Mononuclear cell (primary cell): ENCODE data around the gene COG7. TPM values are rescaled to one million over a fixed set of nuclear protein-coding genes. Genes with fewer than 3 reads are reported as not detected.

ENCODE experiments used
- H3K27me3 ChIP-seq: 2 replicates; pipeline ENCODE4 v1.6.0; 2011; ENCODE audit warnings: low read length, control low read depth; ENCODE audit not compliant: insufficient read depth
- H3K4me1 ChIP-seq: 2 replicates; pipeline ENCODE4 v1.5.1; 2011; ENCODE audit warnings: mild to moderate bottlenecking, low read length, control low read depth; ENCODE audit not compliant: insufficient read depth
- H3K4me3 ChIP-seq: 2 replicates; pipeline ENCODE4 v1.5.1; 2011; ENCODE audit warnings: mild to moderate bottlenecking, low read length, moderate library complexity
- H3K9me3 ChIP-seq: 2 replicates; pipeline ENCODE4 v1.5.1; 2011; ENCODE audit warnings: low read depth, mild to moderate bottlenecking, control low read depth, low read length
- total RNA-seq: library from RNA; depleted of rRNA; stranded (reverse); fragments of >200 nt; gene quantifications from one replicate; pipeline ENCODE4 v1.2.3, GENCODE V29; 2012

Gene COG7
- 8.0 TPM for total RNA-seq

- peak within 1 kb of the TSS; percentile 93 for H3K4me3 ChIP-seq
- H3K9me3 ChIP-seq: no peaks in the 10 kb centered on the region
- no peaks in the 10 kb centered on the region for H3K27me3 ChIP-seq
These were observed at the start of gene COG7 for GRCh38 chr16:23452572-23453337. Gene COG7, minus strand, starts transcription at chr16:23453189. Its CDS starts 195 bp downstream, at chr16:23452994.

GRCh38 chr16:23502466-23502865 is 49.5 kb upstream of the COG7 start:
- H3K4me3 ChIP-seq: no peak overlapping the region
- H3K27me3 ChIP-seq: no peaks in the 10 kb centered on the region
- H3K9me3 ChIP-seq: no peaks in the 10 kb centered on the region
- peaks cover 79% of the 10 kb centered on the region for H3K4me1 ChIP-seq

More at GRCh38 chr16:23452572-23453337, at the start of gene COG7:
- peaks cover 17% of the 10 kb centered on the region for H3K4me1 ChIP-seq

- Histone ChIP-seq H3K27me3 (no peaks in the 10 kb centered on the region), H3K4me3 (no peak overlapping the region), H3K9me3 (no peaks in the 10 kb centered on the region), H3K4me1 (peaks cover 79% of the 10 kb centered on the region)
These were observed 48.3 kb upstream of the COG7 start for GRCh38 chr16:23501291-23501690.

- no peaks in the 10 kb centered on the region for H3K27me3 ChIP-seq
- peaks cover 76% of the 10 kb centered on the region for H3K4me1 ChIP-seq
- no peak overlapping the region for H3K4me3 ChIP-seq
- no peaks in the 10 kb centered on the region for H3K9me3 ChIP-seq
These were observed 47.9 kb upstream of the COG7 start for GRCh38 chr16:23500862-23501225.

- H3K4me3 ChIP-seq: no peak overlapping the region
- H3K4me1 ChIP-seq: peaks cover 71% of the 10 kb centered on the region
- H3K9me3 ChIP-seq: no peaks in the 10 kb centered on the region
- H3K27me3 ChIP-seq: no peaks in the 10 kb centered on the region
These were observed 47.3 kb upstream of the COG7 start for GRCh38 chr16:23500212-23500861.

- H3K4me3 ChIP-seq: no peak overlapping the region
- H3K27me3 ChIP-seq: no peaks in the 10 kb centered on the region
- H3K9me3 ChIP-seq: no peaks in the 10 kb centered on the region
- peaks cover 65% of the 10 kb centered on the region for H3K4me1 ChIP-seq
These were observed 46.8 kb upstream of the COG7 start for GRCh38 chr16:23499801-23500200.

- peaks cover 56% of the 10 kb centered on the region for H3K4me1 ChIP-seq
- H3K9me3 ChIP-seq: no peaks in the 10 kb centered on the region
- no peak overlapping the region for H3K4me3 ChIP-seq
- no peaks in the 10 kb centered on the region for H3K27me3 ChIP-seq
These were observed 45.9 kb upstream of the COG7 start for GRCh38 chr16:23498863-23499262.

- no peaks in the 10 kb centered on the region for H3K9me3 ChIP-seq
- H3K27me3 ChIP-seq: no peaks in the 10 kb centered on the region
- H3K4me3 ChIP-seq: no peak overlapping the region
- H3K4me1 ChIP-seq: peaks cover 46% of the 10 kb centered on the region
These were observed 44.5 kb upstream of the COG7 start for GRCh38 chr16:23497543-23497868.

- Histone ChIP-seq H3K9me3 (no peaks in the 10 kb centered on the region), H3K4me1 (peaks cover 41% of the 10 kb centered on the region), H3K27me3 (no peaks in the 10 kb centered on the region), H3K4me3 (no peak overlapping the region)
These were observed 44.0 kb upstream of the COG7 start for GRCh38 chr16:23496821-23497542.

GRCh38 chr16:23495671-23496070 is 42.7 kb upstream of the COG7 start:
- Histone ChIP-seq H3K4me3 (no peak overlapping the region), H3K9me3 (no peaks in the 10 kb centered on the region), H3K4me1 (peaks cover 30% of the 10 kb centered on the region), H3K27me3 (no peaks in the 10 kb centered on the region)

- no peak overlapping the region for H3K4me3 ChIP-seq
- peaks cover 20% of the 10 kb centered on the region for H3K4me1 ChIP-seq
- no peaks in the 10 kb centered on the region for H3K27me3 ChIP-seq
- no peaks in the 10 kb centered on the region for H3K9me3 ChIP-seq
These were observed 41.2 kb upstream of the COG7 start for GRCh38 chr16:23494188-23494587.

GRCh38 chr16:23491490-23492391 is 38.8 kb upstream of the COG7 start:
- no peaks in the 10 kb centered on the region for H3K9me3 ChIP-seq
- H3K4me3 ChIP-seq: no peak overlapping the region
- H3K27me3 ChIP-seq: no peaks in the 10 kb centered on the region
- H3K4me1 ChIP-seq: peaks cover 6% of the 10 kb centered on the region

- Histone ChIP-seq H3K27me3 (no peaks in the 10 kb centered on the region), H3K4me1 (no peaks in the 10 kb centered on the region), H3K4me3 (no peak overlapping the region), H3K9me3 (no peaks in the 10 kb centered on the region)
These were observed 33.5 kb upstream of the COG7 start for GRCh38 chr16:23486480-23486879.

GRCh38 chr16:23485841-23486240 is 32.9 kb upstream of the COG7 start:
- H3K4me3 ChIP-seq: no peak overlapping the region
- no peaks in the 10 kb centered on the region for H3K4me1 ChIP-seq
- H3K9me3 ChIP-seq: no peaks in the 10 kb centered on the region
- no peaks in the 10 kb centered on the region for H3K27me3 ChIP-seq

- no peaks in the 10 kb centered on the region for H3K9me3 ChIP-seq
- no peak overlapping the region for H3K4me3 ChIP-seq
- no peaks in the 10 kb centered on the region for H3K27me3 ChIP-seq
- no peaks in the 10 kb centered on the region for H3K4me1 ChIP-seq
These were observed 32.2 kb upstream of the COG7 start for GRCh38 chr16:23485257-23485614.
